Measurements from ENCODE around the gene CIP2A. TPM values are rescaled to one million over a fixed set of nuclear protein-coding genes. Genes with fewer than 3 reads are reported as not detected.

The CIP2A gene
- total RNA-seq, 4 donors from 2014 or later = 1.5 to 11.5 (median 7.2) TPM

GRCh38 chr3:108602935-108603294 lies 13.7 kb upstream of the CIP2A start:
- WGBS, 2 donors = 82% methylated on average over 2 of the region's 2 CpGs
- Histone ChIP-seq H3K36me3 (no peaks in the 10 kb centered on the region), H3K4me1 (no peaks in the 10 kb centered on the region), H3K27me3 (no peaks in the 10 kb centered on the region), H3K9me3 (no peaks in the 10 kb centered on the region), H3K27ac (no peak overlapping the region), H3K4me3 (no peak overlapping the region)
- intact Hi-C loops (cut with DNase I) = no loop called here
- no peak for DNase-seq
- no peak for TF ChIP-seq POLR2A (IDR thresholded peaks at IDR 0.05)
- TF ChIP-seq, protein P1, sequence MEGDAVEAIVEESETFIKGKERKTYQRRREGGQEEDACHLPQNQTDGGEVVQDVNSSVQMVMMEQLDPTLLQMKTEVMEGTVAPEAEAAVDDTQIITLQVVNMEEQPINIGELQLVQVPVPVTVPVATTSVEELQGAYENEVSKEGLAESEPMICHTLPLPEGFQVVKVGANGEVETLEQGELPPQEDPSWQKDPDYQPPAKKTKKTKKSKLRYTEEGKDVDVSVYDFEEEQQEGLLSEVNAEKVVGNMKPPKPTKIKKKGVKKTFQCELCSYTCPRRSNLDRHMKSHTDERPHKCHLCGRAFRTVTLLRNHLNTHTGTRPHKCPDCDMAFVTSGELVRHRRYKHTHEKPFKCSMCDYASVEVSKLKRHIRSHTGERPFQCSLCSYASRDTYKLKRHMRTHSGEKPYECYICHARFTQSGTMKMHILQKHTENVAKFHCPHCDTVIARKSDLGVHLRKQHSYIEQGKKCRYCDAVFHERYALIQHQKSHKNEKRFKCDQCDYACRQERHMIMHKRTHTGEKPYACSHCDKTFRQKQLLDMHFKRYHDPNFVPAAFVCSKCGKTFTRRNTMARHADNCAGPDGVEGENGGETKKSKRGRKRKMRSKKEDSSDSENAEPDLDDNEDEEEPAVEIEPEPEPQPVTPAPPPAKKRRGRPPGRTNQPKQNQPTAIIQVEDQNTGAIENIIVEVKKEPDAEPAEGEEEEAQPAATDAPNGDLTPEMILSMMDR (IDR thresholded peaks at IDR 0.05) = no peak

DNA sequence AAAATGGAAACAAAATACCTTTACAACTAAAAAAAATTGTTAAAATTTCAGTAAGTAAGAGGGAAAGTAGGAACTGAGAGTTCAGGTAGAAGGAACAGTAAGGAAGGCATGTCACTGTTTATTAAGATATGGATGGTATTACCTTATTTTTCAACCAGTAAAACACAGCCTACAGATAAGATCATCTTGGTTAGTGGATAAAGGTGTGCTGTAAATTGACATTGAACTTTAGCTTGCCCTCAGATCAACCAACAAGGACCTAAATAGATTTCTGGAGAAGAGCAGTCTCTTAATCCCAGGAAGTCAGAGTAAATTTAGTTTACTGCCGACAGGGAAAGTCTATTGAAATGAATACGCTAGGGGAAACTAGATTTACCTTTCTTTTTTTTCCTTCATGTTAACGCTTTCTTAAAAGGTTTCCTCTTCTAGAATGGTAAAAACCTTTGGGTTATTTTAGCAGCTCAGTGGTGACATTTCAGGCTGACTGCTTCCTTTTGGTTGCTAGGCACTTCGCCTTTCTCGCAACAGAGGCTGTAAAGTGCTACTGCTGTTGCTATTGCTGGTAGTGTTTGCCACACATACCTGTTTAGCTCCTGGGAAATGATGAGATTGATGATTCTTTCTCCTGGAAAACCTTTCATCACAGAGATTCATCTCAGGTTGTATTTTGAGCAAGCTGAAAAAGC lies 13.2 kb upstream of the CIP2A start:
- DNase-seq = no peak
- Histone ChIP-seq H3K9me3 (no peaks in the 10 kb centered on the region), H3K4me1 (no peaks in the 10 kb centered on the region), H3K4me3 (no peak overlapping the region), H3K27me3 (no peaks in the 10 kb centered on the region), H3K27ac (no peak overlapping the region), H3K36me3 (no peaks in the 10 kb centered on the region)
- TF ChIP-seq, protein P1 (IDR thresholded peaks at IDR 0.05) = no peak
- TF ChIP-seq POLR2A (IDR thresholded peaks at IDR 0.05) = no peak
- intact Hi-C loops (cut with DNase I) = no loop called here
- WGBS, 2 donors = 63 to 77% methylated on average over 5 of the region's 5 CpGs

DNA sequence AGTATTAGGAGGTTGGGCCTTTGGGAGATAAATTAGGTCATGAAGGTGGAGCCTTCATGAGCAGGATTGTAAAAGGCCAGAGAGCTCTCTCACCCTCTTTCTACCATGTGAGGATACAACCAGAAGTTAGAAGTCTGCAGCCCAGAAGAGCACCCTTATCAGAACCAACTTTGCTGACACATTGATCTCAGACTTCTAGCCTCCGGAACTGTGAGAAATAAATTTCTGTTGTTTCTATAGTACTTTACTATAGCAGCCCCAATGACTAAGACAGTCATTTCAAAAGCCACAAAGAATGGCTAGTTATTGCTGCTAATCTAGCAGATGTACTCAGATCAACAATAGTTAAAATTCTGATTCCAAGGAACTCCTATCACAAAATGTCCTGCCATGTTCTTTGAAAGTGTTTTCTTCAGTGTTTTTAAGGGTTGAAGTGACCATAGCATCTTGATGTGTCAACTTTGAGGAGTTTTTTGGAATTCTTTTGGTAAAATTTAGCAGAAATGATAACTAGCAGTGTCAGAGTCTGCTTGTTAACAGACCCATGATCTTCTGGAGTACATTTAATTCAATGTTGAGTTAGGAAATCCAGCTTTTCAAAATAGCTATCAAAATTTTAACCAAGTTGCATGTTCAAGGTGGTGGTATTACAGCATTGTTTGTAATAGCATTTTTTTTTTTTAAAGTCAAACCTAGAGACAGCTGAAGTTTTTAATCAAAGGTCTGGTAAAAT lies 10.6 kb upstream of the CIP2A start:
- TF ChIP-seq, protein P1 (IDR thresholded peaks at IDR 0.05) = no peak
- H3K4me1 ChIP-seq = no peaks in the 10 kb centered on the region
- no peaks in the 10 kb centered on the region for H3K9me3 ChIP-seq
- no peaks in the 10 kb centered on the region for H3K36me3 ChIP-seq
- H3K4me3 ChIP-seq = no peak overlapping the region
- no peaks in the 10 kb centered on the region for H3K27me3 ChIP-seq
- H3K27ac ChIP-seq = no peak overlapping the region
- 82 to 94% methylated on average over 1 of the region's 1 CpG for WGBS, 2 donors
- no peak for DNase-seq
- intact Hi-C loops (cut with DNase I) = no loop called here

DNA sequence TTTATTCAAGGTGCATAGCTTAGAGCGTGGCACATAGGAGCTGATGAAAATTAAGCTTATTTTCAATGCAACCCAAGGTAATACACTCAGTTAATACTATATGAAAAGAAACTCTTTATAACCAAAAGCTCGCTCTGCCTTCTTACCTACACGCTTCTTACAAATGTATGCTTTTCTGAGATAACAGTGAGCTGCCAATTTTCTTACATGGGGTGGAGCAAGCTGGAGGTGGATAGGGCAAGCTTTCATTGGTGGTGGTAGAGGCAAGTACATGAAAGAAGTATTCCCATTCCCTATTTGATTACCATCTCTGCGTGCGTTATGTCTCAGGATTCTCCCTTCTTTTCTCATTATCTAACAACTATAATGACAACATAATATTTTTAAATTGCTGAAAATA lies 9.1 kb upstream of the CIP2A start:
- no peak overlapping the region for H3K27ac ChIP-seq
- whole genome bisulfite sequencing, 2 donors = 74 to 97% methylated on average over 5 of the region's 5 CpGs

DNA sequence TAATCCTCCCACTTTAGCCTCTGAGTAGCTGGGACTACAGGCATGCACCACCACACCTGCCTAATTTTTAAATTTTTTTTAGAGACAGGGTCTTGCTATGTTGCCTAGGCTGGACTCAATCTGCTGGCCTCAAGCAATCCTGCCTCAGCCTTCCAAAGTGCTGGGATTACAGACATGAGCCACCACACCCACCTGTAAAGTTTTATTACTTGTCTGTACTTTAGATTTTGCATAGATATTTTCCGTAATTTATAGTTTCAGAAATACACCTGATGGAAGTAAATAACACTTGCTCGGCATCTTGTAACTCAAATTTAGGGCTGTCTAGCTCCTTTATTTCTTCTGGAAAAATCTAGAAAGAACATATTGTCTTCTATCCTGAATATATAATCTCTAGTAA lies 6.1 kb upstream of the CIP2A start:
- Histone ChIP-seq H3K27me3 (no peaks in the 10 kb centered on the region), H3K4me1 (peaks cover 0 to 10% (median 4%) of the 10 kb centered on the region in 3 donors), H3K9me3 (no peaks in the 10 kb centered on the region), H3K27ac (no peak overlapping the region), H3K4me3 (no peak overlapping the region), H3K36me3 (no peaks in the 10 kb centered on the region)
- WGBS, 2 donors = 93 to 100% methylated on average over 2 of the region's 2 CpGs
- no peak for TF ChIP-seq POLR2A (IDR thresholded peaks at IDR 0.05)
- TF ChIP-seq, protein P1 (IDR thresholded peaks at IDR 0.05) = no peak
- intact Hi-C loops (cut with DNase I) = no loop called here
- no peak for DNase-seq

More for the DNA sequence above, 9.1 kb upstream of the CIP2A start:
- H3K9me3 ChIP-seq = no peaks in the 10 kb centered on the region
- H3K36me3 ChIP-seq = no peaks in the 10 kb centered on the region
- no peaks in the 10 kb centered on the region for H3K27me3 ChIP-seq
- H3K4me1 ChIP-seq = no peaks in the 10 kb centered on the region
- DNase-seq = no peak
- TF ChIP-seq, protein P1 (IDR thresholded peaks at IDR 0.05) = no peak
- no peak for TF ChIP-seq POLR2A (IDR thresholded peaks at IDR 0.05)
- intact Hi-C loops (cut with DNase I) = no loop called here
- no peak overlapping the region for H3K4me3 ChIP-seq

Measured in esophagus squamous epithelium (tissue), 5 donors.